NCI-H2081 treated with DMSO at 0.1 percent for 48 hours (cell line): ENCODE measurements around the gene RNF157.
"Not testable (repeated sequence)": the region's sequence is repeated elsewhere in the genome, so short reads cannot be mapped to it uniquely, and the experiment has no call there.

Source experiments
- DNase-seq: peaks from one replicate; lab custom pipeline; 2025; lab: John Stamatoyannopoulos, UW

Gene RNF157

DNA sequence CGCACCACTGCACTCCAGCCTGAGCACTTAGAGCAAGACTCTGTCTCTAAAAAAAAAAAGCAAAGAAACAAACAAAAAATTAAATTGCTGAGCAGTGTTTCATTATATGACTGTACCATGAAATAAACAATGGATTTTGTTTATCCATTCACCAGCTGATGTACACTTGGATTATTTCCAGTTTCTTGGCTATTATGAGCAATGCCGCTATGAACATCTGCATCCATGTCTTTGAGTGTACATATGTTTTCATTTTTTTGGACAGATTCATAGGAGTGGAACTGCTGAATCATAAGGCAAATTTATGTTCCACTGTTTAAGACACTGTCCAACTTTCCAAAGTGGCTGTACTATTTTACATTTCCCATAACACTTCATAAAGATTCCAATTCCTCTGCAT is 8.0 kb downstream of the RNF157 start:
- DNase-seq: no peak

DNA sequence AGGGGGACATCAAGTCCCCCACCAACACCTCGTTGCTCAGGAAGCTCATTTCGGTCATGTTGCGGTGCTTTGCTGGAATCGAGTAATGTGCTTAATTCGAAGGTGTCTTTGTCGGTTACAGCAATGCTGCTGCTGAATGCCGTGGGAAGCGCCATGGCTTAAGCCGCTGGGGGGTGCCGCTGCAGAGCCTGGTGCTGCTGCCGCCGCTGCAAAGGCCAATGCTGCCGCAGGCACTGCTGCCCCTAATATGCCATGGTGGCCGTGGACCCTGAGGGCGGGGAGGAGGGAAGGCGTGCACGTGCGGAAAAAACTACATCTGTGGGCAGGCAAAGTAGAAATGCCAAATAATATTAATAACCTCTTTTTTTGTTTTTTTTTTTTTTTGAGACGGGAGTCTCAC is 13.5 kb downstream of the RNF157 start:
- DNase-seq: not testable (repeated sequence)

DNA sequence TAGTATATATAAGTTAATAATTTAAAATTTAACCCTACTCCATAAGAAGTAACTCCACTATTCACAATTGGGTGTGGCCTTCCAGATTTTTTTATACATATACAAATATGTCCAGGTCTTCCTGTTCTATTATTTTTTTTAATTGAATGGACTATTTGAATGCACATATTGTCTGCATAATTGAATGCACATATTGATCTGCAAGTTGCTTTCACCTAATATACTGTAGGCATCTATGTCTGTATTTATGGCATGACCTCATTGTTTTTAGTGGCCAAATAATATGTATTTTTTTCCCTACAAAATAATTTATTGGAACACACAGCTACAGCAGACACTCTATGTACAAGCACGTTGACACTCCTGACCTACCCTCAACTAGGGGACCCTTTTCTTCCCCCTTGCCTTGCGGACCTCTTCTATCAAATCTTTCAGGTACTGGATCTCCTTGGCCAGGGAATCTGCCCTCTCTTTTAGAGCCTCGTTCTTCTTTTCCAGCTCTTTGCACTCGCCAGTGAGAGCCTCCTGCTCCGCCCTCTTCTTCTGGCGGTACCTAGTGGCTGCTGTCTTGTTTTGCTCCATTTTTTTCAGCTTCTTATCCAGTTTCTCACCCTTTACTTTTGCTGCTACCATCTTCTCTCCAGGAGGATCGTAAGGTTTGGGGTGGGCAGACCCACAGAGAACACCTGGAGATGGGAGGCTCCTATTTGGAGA is 14.8 kb downstream of the RNF157 start:
- DNase-seq: not testable (repeated sequence)

- DNase-seq: no peak
Measured at GRCh38 chr17:76223802-76224201, 16.5 kb downstream of the RNF157 start.

GRCh38 chr17:76219670-76220383 is 20.5 kb downstream of the RNF157 start:
- DNase-seq: no peak

- no peak for DNase-seq
Measured at GRCh38 chr17:76217081-76217480, 23.2 kb downstream of the RNF157 start.

- no peak for DNase-seq
Measured at GRCh38 chr17:76213491-76213890, 26.8 kb downstream of the RNF157 start.

GRCh38 chr17:76208120-76208519 is 32.2 kb downstream of the RNF157 start:
- DNase-seq: no peak

GRCh38 chr17:76207275-76208059 is 32.8 kb downstream of the RNF157 start:
- DNase-seq: no peak

DNA sequence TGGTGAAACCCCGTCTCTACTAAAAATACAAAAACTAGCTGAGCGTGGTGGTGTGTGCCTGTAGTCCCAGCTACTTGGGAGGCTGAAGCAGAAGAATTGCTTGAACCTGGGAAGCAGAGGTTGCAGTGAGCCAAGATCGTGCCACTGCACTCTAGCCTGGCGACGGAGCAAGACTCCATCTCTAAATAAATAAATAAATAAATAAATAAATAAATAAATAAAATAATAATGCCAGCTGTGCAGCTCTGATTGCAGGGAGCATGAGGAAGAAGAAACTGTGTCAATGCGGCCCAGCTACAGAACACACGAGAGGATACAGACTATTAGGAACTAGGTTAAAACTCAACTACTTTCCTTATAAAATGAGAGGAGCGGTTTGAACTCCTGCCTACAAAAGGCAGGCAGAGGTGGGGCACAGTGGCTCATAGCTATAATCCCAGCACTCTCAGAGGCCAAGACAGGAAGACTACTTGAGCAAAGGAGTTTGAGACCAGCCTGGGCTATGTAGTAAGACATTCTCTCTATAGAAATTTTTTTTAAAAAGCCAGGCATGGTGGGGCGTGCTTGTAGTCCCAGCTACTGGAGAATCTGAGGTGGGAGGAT is 34.6 kb downstream of the RNF157 start:
- not testable (repeated sequence) for DNase-seq

GRCh38 chr17:76204277-76204676 is 36.0 kb downstream of the RNF157 start:
- DNase-seq: no peak

DNA sequence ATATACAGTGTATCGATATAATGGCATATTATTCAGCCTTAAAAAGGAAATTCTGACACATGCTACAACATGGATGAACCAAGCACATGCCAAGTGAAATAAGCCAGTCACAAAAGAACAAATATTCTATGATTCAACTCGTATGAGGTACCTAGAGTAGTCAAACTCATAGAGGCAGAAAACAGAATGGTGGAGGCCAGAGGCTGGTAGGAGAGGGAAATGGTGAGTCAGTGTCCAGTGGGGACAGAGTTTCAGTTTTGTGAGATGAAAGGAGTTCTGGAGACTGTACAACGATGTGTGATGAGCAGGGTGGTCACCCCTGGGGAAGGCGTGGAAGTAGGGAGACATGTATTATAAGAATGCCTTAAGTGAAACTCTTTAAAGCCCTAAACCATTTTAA is 39.9 kb downstream of the RNF157 start:
- DNase-seq: no peak

- no peak for DNase-seq
Measured at GRCh38 chr17:76199469-76199868, 40.8 kb downstream of the RNF157 start.

DNA sequence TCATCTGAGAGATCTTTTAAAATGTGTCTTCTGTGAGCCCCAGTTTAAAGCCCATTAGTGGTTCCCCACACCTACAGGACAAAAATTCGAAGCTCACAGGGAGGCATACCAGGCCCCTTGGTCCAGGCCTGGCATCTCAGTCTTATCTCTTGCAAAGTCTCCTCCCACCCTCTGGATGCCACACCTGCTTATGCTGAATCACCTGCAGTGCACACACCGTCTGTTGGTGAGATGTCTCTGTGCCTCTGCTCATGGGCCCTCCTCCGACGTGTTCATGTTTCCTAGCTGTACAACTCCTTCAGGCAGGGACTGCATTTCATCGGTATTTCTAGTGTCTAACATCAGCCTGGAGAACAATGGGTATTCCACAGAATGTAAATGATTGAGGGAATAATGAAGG is 41.6 kb downstream of the RNF157 start:
- no peak for DNase-seq

GRCh38 chr17:76197911-76198310 is 42.4 kb downstream of the RNF157 start:
- DNase-seq: no peak

DNA sequence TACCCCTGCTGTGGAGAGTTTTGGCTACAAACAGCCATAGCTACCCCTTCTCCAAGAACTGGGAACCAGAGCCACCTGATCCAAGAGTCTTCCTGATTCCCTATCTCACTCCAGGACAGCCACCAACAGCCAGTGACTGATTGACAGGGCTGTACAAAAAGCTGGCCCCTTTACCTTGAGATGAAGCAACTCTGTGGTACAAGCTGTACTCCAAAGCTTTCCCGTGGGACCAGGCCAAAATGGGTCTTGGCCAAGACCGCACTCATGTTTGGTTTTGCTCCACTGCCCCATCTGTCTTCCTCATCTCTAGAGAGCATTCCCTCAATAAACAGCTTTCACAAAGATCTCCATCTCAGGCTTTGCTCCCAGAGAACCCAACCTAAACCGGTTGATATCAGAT is 43.6 kb downstream of the RNF157 start:
- no peak for DNase-seq

DNA sequence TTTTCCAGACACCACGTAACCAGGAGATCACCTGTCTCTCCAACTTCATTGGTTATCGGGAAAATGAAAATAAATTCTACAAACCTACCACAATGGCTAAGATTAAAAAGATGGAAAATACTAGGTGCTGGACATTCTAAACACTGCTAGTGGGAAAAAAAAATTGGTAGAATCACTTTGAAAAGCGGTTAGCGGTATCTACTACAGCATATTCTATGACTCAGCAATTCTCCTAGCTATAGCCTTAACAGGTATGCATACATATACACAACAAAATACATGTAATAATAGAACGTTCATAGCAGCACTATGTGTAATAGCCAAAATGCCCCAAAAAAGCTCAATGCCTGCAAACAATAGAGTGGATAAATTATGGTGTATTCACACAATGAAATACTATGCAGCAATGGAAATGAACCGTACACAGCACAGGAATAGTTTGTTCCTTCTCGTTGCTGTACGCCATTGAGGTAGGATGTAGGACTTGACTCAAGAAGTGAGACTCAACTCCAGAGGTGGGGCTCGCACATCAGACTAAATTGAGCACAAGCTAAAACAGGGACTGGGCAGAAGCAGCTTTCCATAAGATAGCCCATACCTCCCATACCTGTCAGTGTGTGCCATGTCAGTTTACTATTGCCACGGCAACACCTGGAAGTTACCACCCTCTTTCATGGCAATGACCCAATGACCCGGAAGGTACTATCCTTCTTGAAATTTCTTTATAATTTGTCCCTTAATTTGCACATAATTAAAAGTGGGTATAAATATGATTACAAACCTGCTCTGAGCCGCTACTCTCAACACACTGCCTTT is 44.8 kb downstream of the RNF157 start:
- DNase-seq: no peak

- DNase-seq: no peak
Measured at GRCh38 chr17:76193591-76193990, 46.7 kb downstream of the RNF157 start.

GRCh38 chr17:76191896-76192295 is 48.4 kb downstream of the RNF157 start:
- no peak for DNase-seq

- no peak for DNase-seq
Measured at GRCh38 chr17:76189741-76190140, 50.6 kb downstream of the RNF157 start.

- DNase-seq: no peak
Measured at GRCh38 chr17:76189247-76189646, 51.0 kb downstream of the RNF157 start.
